GM19025 (cell line): ENCODE measurements around the gene SHISA2.

Experiments used
- ATAC-seq: cut with Tn5 transposase; IDR thresholded peaks from one replicate; pipeline ENCODE4 v1.9.1; 2021; ENCODE audit warnings: mild to moderate bottlenecking, low read depth, moderate library complexity; ENCODE audit not compliant: unreplicated experiment

The SHISA2 gene

GRCh38 chr13:26019881-26020870, 31.6 kb downstream of the SHISA2 start:
- no peak for ATAC-seq

GRCh38 chr13:26019251-26019650, 32.6 kb downstream of the SHISA2 start:
- ATAC-seq: no peak

GRCh38 chr13:26017932-26018665, 33.7 kb downstream of the SHISA2 start:
- ATAC-seq: no peak

GRCh38 chr13:26017196-26017921, 34.5 kb downstream of the SHISA2 start:
- ATAC-seq: no peak

GRCh38 chr13:26016189-26016588, 35.6 kb downstream of the SHISA2 start:
- no peak for ATAC-seq

- ATAC-seq: no peak
Observed at GRCh38 chr13:26015271-26016125, 36.3 kb downstream of the SHISA2 start.

- ATAC-seq: no peak
Observed at GRCh38 chr13:26012995-26013394, 38.8 kb downstream of the SHISA2 start.

- no peak for ATAC-seq
Observed at GRCh38 chr13:26011996-26012821, 39.6 kb downstream of the SHISA2 start.

- ATAC-seq: no peak
Observed at GRCh38 chr13:26011208-26011573, 40.6 kb downstream of the SHISA2 start.

GRCh38 chr13:26010487-26011207, 41.2 kb downstream of the SHISA2 start:
- ATAC-seq: no peak

- no peak for ATAC-seq
Observed at GRCh38 chr13:26007261-26008125, 44.3 kb downstream of the SHISA2 start.
